HG03565 (cell line): ENCODE data around the gene DLST.

Experiments
- ATAC-seq: cut with Tn5 transposase; IDR thresholded peaks from one replicate; pipeline ENCODE4 v1.9.1; 2021; ENCODE audit warnings: mild to moderate bottlenecking, moderate library complexity; ENCODE audit not compliant: unreplicated experiment

DLST gene

DNA sequence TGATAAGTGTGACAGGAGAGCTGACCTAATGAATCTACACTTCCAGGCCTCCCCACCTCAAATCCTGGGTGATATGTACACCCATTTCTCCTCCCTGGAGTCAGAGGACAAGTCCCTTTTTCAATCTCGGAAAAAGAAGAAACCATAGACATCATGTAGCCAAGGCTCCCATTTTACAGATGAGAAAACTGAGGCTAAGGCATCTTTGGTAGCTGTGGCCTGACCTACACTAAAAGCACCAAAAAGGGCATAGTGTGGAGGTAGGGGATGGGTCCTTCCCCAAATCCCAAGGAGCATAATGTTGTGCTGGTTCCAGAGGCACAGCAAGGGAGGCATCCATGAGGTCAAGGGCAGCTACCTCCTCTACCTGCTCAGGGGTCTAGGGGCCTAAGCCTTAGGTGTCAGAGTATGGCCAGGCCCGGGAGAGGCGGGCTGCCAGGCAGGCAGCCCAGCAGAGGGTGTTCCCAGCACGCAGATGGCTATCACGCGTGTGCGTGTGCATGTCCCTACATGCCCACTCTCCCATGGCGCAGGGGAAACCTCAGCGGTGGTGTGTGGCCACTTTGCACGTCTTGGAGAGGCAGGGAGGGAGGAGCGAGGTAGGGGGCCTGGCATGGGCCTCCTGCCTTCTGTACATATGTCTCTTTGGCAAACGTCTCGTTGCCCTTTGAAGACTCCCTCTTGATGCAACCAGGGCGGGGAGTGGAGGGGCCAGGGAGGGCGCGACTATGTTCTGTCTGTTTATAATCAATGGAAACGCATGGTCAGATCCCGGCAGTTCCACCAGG, 71.2 kb downstream of the DLST start:
- no peak for ATAC-seq
